ENCODE data around the gene RHBG. TPM values are rescaled to one million over a fixed set of nuclear protein-coding genes. Genes with fewer than 3 reads are reported as not detected.

RHBG gene
- total and polyA plus RNA-seq, 2 experiments from 2014 or later, result 1.2 to 1.6 TPM

DNA sequence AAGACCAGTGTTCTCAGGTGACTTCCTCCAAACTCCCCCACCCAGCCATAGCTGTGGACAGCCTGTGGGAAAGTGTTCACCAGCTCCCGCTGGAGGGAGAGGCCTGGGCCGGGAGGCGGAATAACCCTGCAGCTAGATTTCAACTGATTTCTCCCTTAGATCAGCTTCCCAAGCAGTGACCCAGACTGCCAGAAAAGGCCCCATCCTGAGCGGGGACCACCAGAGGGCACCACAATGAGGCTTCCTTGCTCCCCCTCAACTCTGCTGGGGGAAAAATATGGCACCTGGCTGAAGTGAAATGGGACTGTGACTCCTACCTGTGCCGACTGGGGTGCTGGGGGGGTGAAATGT, 50.8 kb downstream of the RHBG start (continued):
- TF ChIP-seq CTCF (conservative IDR thresholded peaks at IDR 0.05; ENCODE audit: low read depth in 2 of 2), result peak; percentile 68 to 75
- no peak for TF ChIP-seq ZNF114 (CRISPR knock-in tag; IDR thresholded peaks at IDR 0.05)

GRCh38 chr1:156420205-156421061, 51.4 kb downstream of the RHBG start:
- Mint-ChIP-seq H3K36me3 (ENCODE audit: low read depth) (no peaks in the 10 kb centered on the region), H3K27me3 (ENCODE audit: insufficient read depth, low read depth, poor library complexity) (peaks cover 66% of the 10 kb centered on the region), H3K27ac (no peak overlapping the region), H3K4me1 (peaks cover 36% of the 10 kb centered on the region), H3K4me3 (peak overlapping the region; percentile 74), H3K9me3 (no peaks in the 10 kb centered on the region)
- H3K27me3 ChIP-seq (ENCODE audit: insufficient read depth), result peaks cover 95% of the 10 kb centered on the region
- H3K36me3 ChIP-seq (ENCODE audit: insufficient read depth), result no peaks in the 10 kb centered on the region
- H3K4me2 ChIP-seq, result peak overlapping the region; percentile 90
- peak overlapping the region; percentile 86 for H2AFZ ChIP-seq
- peaks cover 31% of the 10 kb centered on the region for H3F3A ChIP-seq (replicated peaks; ENCODE audit: low read depth)
- H4K20me1 ChIP-seq (replicated peaks; ENCODE audit: insufficient read depth), result peaks cover 9% of the 10 kb centered on the region; the same call in 1 of the 2 replicates
- peak; percentile 26 for ATAC-seq
- no peaks in the 10 kb centered on the region for H3K79me2 ChIP-seq (replicated peaks; ENCODE audit: insufficient read depth)
- H3K4me1 ChIP-seq (ENCODE audit: insufficient read depth), result peaks cover 36% of the 10 kb centered on the region
- H3K4me3 ChIP-seq, result peak overlapping the region; percentile 66
- no peaks in the 10 kb centered on the region for H3K9me2 ChIP-seq (ENCODE audit: insufficient read depth)
- peak; percentile 70 for DNase-seq (ENCODE audit: low spot score)
- H3K27ac ChIP-seq (ENCODE audit: low read depth), result no peak overlapping the region
- peak; percentile 96 for TF ChIP-seq EZH2phosphoT487 (IDR thresholded peaks at IDR 0.05; ENCODE audit: unreplicated experiment)
- peak; percentile 92 for TF ChIP-seq EZH2 (IDR thresholded peaks at IDR 0.05; ENCODE audit: low read depth, unreplicated experiment)
- TF ChIP-seq NANOG (IDR thresholded peaks at IDR 0.05; ENCODE audit: borderline replicate concordance), result no peak
- no peak for TF ChIP-seq ETS1 (IDR thresholded peaks at IDR 0.05)
- TF ChIP-seq CREB1 (CRISPR knock-in tag; IDR thresholded peaks at IDR 0.05; ENCODE audit: low read depth), result no peak
- no peak for TF ChIP-seq REST (IDR thresholded peaks at IDR 0.05; ENCODE audit: unreplicated experiment)
- no peak for TF ChIP-seq ZNF331 (CRISPR knock-in tag; IDR thresholded peaks at IDR 0.05; ENCODE audit: low read depth)
- no peak for TF ChIP-seq STAT1 (IDR thresholded peaks at IDR 0.05; ENCODE audit: unreplicated experiment)
- TF ChIP-seq JUNB (IDR thresholded peaks at IDR 0.05; ENCODE audit: unreplicated experiment), result no peak
- TF ChIP-seq CTCF (conservative IDR thresholded peaks at IDR 0.05; ENCODE audit: low read depth in 2 of 2), result no peak; a peak in 1 of 4 replicates

All from GM23338 (cell line).